ENCODE data around the gene TFDP2.
"Not testable (repeated sequence)": the region's sequence is repeated elsewhere in the genome, so short reads cannot be mapped to it uniquely, and the experiment has no call there.

TFDP2 gene

GRCh38 chr3:142022381-142022780 lies 127.0 kb downstream of the TFDP2 start:
- no peak for DNase-seq (ENCODE audit: low read depth, low spot score)

- DNase-seq (ENCODE audit: low read depth, low spot score): no peak
Observed at GRCh38 chr3:142021127-142021526, 128.2 kb downstream of the TFDP2 start.

DNA sequence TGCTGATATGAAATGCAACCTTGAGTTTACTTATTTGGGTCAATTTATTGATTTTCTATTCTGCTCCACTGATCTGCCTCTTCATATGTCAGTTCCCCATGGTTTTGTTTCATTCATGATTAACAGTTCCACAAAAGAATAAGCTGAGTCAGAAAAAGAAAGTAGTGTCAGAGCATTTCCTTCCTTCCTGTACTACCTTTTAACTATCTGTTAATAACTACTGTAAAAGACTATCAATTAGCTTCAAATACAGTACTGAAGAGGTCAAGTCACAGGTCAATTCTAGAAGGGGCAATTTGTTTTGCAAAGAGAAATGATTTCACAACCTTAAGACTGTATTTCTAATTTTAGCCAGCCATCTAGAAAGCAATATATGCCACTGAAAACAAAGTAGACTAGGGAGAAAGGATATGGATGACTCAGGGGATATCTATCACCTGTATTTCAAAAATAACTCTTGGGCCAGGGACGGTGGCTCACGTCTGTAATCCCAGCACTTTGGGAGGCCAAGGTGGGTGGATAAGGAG lies 129.5 kb downstream of the TFDP2 start:
- no peak for DNase-seq (ENCODE audit: low read depth, low spot score)

DNA sequence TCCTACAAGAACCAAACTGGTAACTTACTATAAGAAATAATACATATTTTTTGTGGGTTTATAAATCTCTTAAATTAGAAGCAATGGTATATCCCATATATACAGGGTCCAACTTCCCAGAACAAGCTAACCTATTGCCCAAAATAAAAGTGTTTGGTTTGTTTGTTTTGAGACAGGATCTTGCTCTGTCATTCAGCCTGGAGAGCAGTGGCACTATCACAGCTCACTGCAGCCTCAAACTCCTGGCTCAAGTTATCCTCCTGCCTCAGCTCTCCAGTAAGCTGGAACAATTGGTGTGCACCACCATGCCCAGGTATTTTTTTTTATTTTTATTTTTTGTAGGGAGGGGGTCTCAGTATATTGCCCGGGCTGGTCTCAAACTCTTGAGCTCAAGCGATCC lies 135.4 kb downstream of the TFDP2 start:
- DNase-seq (ENCODE audit: low read depth, low spot score): no peak

- DNase-seq (ENCODE audit: low read depth, low spot score): no peak
Observed at GRCh38 chr3:142013326-142013980, 135.9 kb downstream of the TFDP2 start.

- DNase-seq (ENCODE audit: low read depth, low spot score): no peak
Observed at GRCh38 chr3:142009029-142009428, 140.3 kb downstream of the TFDP2 start.

DNA sequence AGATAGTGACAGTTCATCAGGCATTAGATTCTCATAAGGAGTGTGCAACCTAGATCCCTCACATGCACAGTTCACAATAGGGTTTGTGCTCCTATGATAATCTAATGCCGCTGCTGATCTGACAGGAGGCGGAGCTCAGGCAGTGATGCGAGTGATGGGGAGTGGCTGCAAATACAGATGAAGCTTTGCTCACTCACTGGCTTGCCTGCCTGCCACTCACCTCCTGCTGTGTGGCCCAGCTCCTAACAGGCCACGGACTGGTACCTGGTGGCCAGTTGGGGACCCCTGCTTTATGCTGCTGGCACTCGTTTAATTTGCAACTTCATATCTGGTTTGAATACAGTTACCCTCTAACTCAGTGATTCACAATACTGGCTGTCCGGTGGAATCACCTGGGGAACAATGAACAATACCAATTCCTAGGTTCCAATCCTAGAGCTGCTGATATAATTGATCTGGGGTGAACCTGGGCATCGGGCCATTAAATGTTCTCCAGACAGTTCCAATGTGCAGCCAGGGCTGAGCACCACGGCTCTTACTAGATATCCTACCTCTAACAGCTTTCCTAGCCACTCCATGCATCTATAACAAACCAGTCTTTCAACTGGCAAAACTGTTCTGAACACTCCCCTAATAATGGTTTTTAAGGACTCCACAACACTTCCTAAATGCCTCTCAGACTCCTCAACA lies 141.5 kb downstream of the TFDP2 start:
- DNase-seq (ENCODE audit: low read depth, low spot score): no peak

GRCh38 chr3:142004957-142005356 lies 144.4 kb downstream of the TFDP2 start:
- not testable (repeated sequence) for DNase-seq (ENCODE audit: low read depth, low spot score)

DNA sequence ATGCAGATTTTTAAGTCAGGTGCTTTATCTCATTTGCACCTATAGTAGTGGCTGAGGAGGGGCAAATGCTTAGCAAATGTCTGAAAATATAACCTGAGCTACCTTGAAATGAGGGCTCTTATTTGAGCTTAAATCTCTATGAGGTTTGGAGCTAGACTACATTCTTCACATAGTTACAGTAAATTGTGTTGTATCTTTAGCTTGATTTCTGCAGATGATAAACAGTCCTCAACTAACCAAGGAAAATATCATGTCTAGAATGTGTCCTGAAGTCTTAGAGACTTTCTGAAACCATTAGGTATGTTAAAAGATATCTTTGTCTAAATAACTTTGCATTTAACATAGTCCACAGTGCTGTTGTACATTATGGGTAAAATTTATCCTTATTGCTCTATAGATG lies 145.3 kb downstream of the TFDP2 start:
- no peak for DNase-seq (ENCODE audit: low read depth, low spot score)

DNA sequence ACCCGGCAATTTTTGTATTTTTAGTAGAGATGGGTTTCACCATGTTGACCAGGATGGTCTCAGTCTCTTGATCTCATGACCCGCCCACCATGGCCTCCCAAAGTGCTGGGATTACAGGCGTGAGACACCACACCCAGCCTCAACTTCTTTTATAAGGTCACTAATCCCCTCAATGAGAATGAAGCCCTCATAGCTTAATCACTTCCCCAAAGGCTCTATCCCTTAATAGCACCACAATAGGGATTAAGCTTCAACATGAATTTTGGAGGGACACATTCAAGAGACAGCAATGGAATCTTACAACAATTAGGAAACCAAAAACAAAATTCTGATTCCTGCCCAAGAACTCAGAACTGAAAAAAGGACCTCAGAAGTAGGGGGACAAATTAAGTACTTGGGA lies 146.1 kb downstream of the TFDP2 start:
- no peak for DNase-seq (ENCODE audit: low read depth, low spot score)

- no peak for DNase-seq (ENCODE audit: low read depth, low spot score)
Observed at GRCh38 chr3:142000325-142000870, 148.9 kb downstream of the TFDP2 start.

DNA sequence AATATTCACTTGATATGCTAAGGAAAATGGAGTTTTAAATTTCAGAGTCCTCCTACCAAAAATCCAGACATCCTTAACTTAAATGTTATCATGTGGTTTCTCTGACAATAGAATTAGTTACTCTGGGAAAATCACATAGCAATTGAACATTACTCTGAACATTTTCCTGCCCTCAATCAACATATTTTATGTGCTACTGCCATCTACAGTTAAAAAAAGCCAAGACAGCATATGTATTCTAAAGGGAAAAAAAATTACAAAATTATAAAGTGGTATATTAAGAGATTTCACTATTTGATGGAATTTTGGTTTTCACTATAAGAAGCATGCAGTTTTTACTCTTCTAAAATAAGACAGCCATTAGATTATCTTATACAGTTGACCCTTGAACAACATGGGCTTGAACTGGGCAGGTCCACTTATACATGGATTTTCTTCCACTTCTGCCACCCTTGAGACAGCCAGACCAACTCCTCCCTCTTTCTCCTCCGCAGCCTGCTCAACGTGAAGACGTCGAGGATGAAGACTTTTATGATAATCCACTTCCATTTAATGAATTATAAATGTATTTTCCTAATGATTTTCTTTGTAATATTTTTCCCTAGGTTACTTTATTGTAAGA lies 150.6 kb downstream of the TFDP2 start:
- DNase-seq (ENCODE audit: low read depth, low spot score): no peak

GRCh38 chr3:141996437-141996836 lies 152.9 kb downstream of the TFDP2 start:
- DNase-seq (ENCODE audit: low read depth, low spot score): no peak

- no peak for DNase-seq (ENCODE audit: low read depth, low spot score)
Observed at GRCh38 chr3:141994856-141995255, 154.5 kb downstream of the TFDP2 start.

DNA sequence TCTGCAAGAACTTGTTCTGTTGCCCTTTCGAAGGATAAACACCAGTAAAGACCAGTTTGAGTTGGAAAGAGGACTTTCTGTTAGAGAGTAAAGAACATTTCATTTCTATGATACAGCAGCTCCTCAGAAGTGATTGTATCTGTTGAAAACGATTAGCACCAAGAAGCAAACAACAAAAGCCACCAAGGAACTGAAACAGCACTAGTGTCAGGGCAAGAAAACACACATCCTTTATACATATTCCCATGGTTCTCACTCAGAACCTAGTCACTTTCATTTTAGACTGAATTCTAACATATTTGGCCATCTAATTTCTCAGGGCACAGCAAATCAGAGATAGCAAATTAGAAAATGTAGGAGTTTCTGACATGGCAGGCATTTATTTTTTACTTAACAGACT lies 156.8 kb downstream of the TFDP2 start:
- no peak for DNase-seq (ENCODE audit: low read depth, low spot score)

- DNase-seq (ENCODE audit: low read depth, low spot score): no peak
Observed at GRCh38 chr3:141986548-141987107, 162.7 kb downstream of the TFDP2 start.

DNA sequence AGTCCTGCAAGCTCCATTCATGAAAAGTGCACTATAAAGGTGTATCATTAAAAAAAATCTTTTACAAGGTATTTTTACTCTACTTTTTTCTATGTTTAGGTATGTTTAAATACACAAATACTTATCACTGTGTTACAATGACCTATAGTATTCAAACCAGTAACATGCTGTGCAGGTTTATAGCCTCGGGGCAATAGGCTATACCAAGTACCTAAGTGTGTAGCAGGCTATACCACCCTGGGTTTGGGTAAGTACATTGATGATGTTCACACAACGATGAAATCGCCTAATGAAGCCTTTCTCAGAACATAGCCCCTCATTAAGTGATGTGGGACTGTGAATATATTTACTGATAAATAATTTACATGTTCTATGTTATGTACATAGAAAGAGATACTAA lies 168.3 kb downstream of the TFDP2 start:
- no peak for DNase-seq (ENCODE audit: low read depth, low spot score)

DNA sequence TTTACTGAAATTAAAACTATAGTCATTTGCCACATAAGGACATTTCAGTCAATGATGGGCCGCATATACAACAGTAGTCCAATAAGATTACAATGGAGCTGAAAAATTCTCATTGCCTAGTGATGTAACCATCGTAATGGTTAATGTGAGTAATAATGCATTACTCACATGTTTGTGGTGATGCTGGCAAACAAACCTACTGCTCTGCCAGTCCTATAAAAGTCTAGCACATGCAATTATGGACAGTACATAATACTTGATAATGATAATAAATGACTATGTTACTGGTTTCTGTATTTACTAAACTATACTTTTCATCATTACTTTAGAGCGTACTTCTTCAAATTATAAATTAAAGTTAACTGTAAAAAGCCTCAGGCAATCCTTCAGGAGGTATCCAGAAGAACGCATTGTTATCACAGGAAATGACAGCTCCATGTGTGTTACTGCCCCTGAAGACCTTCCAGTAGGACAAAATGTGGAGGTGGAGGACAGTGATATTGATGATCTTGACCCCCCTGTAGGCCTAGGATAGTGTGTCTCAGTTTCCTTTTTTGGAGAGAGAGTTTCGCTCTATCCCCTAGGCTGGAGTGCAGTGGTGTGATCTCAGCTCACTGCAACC lies 170.2 kb downstream of the TFDP2 start:
- DNase-seq (ENCODE audit: low read depth, low spot score): no peak

- not testable (repeated sequence) for DNase-seq (ENCODE audit: low read depth, low spot score)
Observed at GRCh38 chr3:141974777-141975176, 174.6 kb downstream of the TFDP2 start.

- no peak for DNase-seq (ENCODE audit: low read depth, low spot score)
Observed at GRCh38 chr3:141972399-141972798, 176.9 kb downstream of the TFDP2 start.

GRCh38 chr3:141971571-141971970 lies 177.8 kb downstream of the TFDP2 start:
- no peak for DNase-seq (ENCODE audit: low read depth, low spot score)

- DNase-seq (ENCODE audit: low read depth, low spot score): no peak
Observed at GRCh38 chr3:141969711-141970110, 179.6 kb downstream of the TFDP2 start.

All from smooth muscle cell of the brain vasculature (primary cell).